MG63 (cell line): ENCODE data around the gene PNPLA1. TPM values are rescaled to one million over a fixed set of nuclear protein-coding genes. Genes with fewer than 3 reads are reported as not detected.

Experiments
- DNase-seq: peaks from one replicate; pipeline ENCODE4 v3.0.0-alpha.2; 2020
- H3K27me3 ChIP-seq: fragments of 250-450 bp; sonication (Bioruptor Pico); 2 replicates; pipeline ENCODE4 v1.5.1; 2020; ENCODE audit warnings: mild to moderate bottlenecking, moderate library complexity
- H3K36me3 ChIP-seq: fragments of 250-450 bp; sonication (Bioruptor Pico); 2 replicates; pipeline ENCODE4 v1.5.1; 2020; ENCODE audit warnings: mild to moderate bottlenecking, moderate library complexity
- H3K4me3 ChIP-seq: fragments of 250-450 bp; sonication (Bioruptor Pico); 2 replicates; pipeline ENCODE4 v1.5.1; 2020; ENCODE audit warnings: mild to moderate bottlenecking, moderate library complexity
- H3K9me3 ChIP-seq: fragments of 250-450 bp; sonication (Bioruptor Pico); 2 replicates; pipeline ENCODE4 v1.5.1; 2020; ENCODE audit warnings: mild to moderate bottlenecking, moderate library complexity
- total RNA-seq: library from RNA; depleted of rRNA; stranded (reverse); fragments of >200 nt; shearing (Covaris generic); gene quantifications from 2 replicates; pipeline ENCODE4 v1.2.3, GENCODE V29; 2014; ENCODE audit warnings: low replicate concordance

The PNPLA1 gene
- total RNA-seq, 1 experiment from 2014 or later = not detected

DNA sequence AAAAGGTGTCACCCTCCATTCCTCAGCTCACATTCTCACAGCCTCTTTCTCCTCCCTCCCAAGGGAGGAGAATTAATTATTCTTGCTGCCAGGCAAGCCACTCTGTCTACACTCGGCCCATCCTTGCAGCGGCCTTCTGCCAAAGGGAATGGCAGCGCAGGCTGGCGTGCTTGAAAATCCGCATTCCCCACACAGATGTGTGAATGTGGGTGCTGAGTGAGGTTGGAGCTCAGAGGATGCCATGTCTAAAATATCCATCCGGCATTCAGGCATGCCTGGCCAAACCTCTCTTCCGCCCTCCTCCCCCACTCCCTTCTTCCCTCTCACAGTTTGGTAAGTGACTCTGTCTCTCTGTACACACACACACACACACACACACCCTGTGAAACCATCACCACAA is 27.7 kb downstream of the PNPLA1 start:
- Histone ChIP-seq H3K36me3 (no peaks in the 10 kb centered on the region), H3K9me3 (no peaks in the 10 kb centered on the region), H3K4me3 (no peak overlapping the region), H3K27me3 (no peaks in the 10 kb centered on the region)
- DNase-seq = no peak

- no peaks in the 10 kb centered on the region for H3K27me3 ChIP-seq
- no peak overlapping the region for H3K4me3 ChIP-seq
- no peak for DNase-seq
- H3K36me3 ChIP-seq = no peaks in the 10 kb centered on the region
- H3K9me3 ChIP-seq = no peaks in the 10 kb centered on the region
Measured at GRCh38 chr6:36298027-36298426, 28.2 kb downstream of the PNPLA1 start.

DNA sequence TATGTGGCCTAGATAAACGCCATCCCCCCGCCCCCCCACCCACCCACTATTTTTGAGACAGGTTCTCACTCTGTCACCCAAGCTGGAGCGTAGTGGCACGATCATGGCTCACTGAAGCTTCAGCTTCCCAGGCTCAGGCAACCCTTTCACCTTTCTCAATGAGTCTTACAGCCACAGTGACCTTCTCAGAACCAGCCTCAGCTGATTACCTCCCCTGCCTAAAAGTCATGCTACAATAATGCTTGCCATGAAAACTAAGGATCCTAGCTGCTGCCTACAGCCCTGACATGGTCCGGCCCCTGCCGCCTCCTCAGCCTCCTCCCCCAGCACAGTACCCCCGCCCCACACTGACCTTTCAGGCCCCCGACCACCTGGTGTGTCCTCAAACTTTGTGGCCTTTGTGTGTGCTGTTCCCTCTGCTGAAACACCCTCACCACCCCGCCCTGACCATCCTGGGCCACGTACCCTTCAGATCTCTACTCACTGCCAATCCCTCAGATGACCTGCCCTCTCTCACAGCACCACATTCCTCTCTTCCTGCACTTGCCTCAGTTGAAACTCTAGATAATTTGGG is 31.3 kb downstream of the PNPLA1 start:
- Histone ChIP-seq H3K4me3 (no peak overlapping the region), H3K27me3 (no peaks in the 10 kb centered on the region), H3K36me3 (no peaks in the 10 kb centered on the region), H3K9me3 (no peaks in the 10 kb centered on the region)
- no peak for DNase-seq

DNA sequence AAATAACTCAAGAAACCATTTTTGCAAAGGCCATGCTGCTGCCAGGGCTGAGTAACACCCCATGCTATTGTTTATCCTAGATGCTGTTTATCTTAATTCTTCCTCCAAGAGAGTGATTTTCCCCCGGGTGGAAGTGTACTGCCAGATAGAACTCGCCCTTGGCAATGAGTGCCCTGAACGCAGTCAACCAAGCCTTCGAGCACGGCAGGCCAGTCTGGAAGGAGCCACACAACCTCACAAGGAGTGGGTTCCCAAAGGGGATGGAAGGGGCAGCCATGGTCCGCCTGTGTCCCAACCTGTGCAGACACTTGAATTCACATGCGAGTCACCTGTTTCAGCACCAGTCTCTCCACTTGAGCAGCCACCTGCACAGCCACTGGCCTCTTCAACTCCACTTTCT is 31.9 kb downstream of the PNPLA1 start:
- Histone ChIP-seq H3K4me3 (no peak overlapping the region), H3K36me3 (no peaks in the 10 kb centered on the region), H3K9me3 (no peaks in the 10 kb centered on the region), H3K27me3 (no peaks in the 10 kb centered on the region)
- DNase-seq = peak; percentile 22

DNA sequence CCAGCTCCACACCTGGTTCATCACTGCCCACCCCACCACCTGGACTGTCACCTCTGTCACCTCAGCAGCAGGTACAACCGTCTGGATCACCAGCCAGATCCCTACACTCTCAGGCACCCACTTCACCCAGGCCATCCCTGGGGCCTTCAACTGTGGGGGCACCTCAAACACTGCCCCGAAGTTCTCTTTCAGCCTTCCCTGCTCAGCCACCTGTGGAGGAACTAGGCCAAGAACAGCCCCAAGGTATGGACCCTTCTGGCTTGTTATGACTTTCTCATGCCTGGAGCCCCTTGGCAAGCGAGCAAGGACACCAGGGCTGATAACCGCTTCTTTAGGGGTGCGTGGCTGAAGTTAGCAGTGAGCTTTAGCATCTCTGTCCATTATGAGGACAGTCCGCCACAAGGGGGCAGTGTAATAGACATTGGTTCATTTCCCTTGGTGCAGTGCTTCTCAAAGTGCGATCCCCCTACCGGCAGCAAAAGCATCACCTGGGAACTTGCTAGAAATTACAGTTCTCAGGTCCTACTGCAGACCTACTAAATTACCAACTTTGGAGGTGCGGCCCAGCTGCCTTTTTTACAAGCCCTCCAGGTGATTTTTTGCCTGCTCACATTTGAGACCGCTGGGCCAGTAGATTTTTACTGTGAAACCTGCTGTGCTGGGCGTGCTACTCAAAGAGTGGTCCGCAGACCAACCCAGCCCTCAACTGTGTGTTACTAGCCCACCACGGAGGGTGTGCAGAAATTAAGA is 32.5 kb downstream of the PNPLA1 start:
- peak; percentile 73 for DNase-seq
- no peaks in the 10 kb centered on the region for H3K9me3 ChIP-seq
- no peak overlapping the region for H3K4me3 ChIP-seq
- no peaks in the 10 kb centered on the region for H3K27me3 ChIP-seq
- H3K36me3 ChIP-seq = no peaks in the 10 kb centered on the region

- Histone ChIP-seq H3K9me3 (no peaks in the 10 kb centered on the region), H3K27me3 (no peaks in the 10 kb centered on the region), H3K4me3 (no peak overlapping the region), H3K36me3 (no peaks in the 10 kb centered on the region)
- no peak for DNase-seq
Measured at GRCh38 chr6:36305885-36306284, 36.0 kb downstream of the PNPLA1 start.

- Histone ChIP-seq H3K36me3 (no peaks in the 10 kb centered on the region), H3K4me3 (no peak overlapping the region), H3K9me3 (no peaks in the 10 kb centered on the region), H3K27me3 (no peaks in the 10 kb centered on the region)
- no peak for DNase-seq
Measured at GRCh38 chr6:36306375-36306774, 36.5 kb downstream of the PNPLA1 start.

DNA sequence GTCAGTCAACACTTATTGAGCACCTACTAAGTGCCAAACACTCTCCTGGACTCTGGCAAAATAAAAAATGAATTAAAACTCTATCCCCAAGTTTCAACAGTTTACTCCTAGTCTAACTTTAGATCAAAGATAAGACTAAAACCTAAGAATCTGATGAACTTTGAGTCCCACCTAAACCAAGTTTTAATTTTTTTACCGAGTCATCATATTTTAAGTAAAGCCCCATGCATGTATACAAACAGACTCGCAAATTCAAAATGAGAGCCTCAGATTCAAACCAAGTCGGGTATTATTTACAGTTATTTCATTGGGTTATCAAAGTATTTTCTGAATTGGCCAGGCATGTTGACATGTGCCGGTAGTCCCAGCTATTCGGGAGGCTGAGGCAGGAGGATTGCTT is 38.7 kb downstream of the PNPLA1 start:
- H3K36me3 ChIP-seq = no peaks in the 10 kb centered on the region
- no peak overlapping the region for H3K4me3 ChIP-seq
- no peaks in the 10 kb centered on the region for H3K9me3 ChIP-seq
- no peaks in the 10 kb centered on the region for H3K27me3 ChIP-seq
- no peak for DNase-seq

GRCh38 chr6:36309203-36309602 is 39.3 kb downstream of the PNPLA1 start:
- DNase-seq = no peak
- H3K36me3 ChIP-seq = no peaks in the 10 kb centered on the region
- H3K27me3 ChIP-seq = no peaks in the 10 kb centered on the region
- no peak overlapping the region for H3K4me3 ChIP-seq
- H3K9me3 ChIP-seq = no peaks in the 10 kb centered on the region

GRCh38 chr6:36309900-36310299 is 40.0 kb downstream of the PNPLA1 start:
- Histone ChIP-seq H3K36me3 (no peaks in the 10 kb centered on the region), H3K9me3 (no peaks in the 10 kb centered on the region), H3K27me3 (no peaks in the 10 kb centered on the region), H3K4me3 (no peak overlapping the region)
- no peak for DNase-seq

- no peak for DNase-seq
- H3K27me3 ChIP-seq = no peaks in the 10 kb centered on the region
- H3K36me3 ChIP-seq = no peaks in the 10 kb centered on the region
Measured at GRCh38 chr6:36312854-36313648, 43.2 kb downstream of the PNPLA1 start.

GRCh38 chr6:36313649-36313936 is 43.7 kb downstream of the PNPLA1 start:
- H3K4me3 ChIP-seq = no peak overlapping the region
- H3K36me3 ChIP-seq = no peaks in the 10 kb centered on the region
- DNase-seq = no peak
- no peaks in the 10 kb centered on the region for H3K27me3 ChIP-seq
- H3K9me3 ChIP-seq = no peaks in the 10 kb centered on the region

More at GRCh38 chr6:36312854-36313648, 43.2 kb downstream of the PNPLA1 start:
- H3K4me3 ChIP-seq = no peak overlapping the region
- no peaks in the 10 kb centered on the region for H3K9me3 ChIP-seq

DNA sequence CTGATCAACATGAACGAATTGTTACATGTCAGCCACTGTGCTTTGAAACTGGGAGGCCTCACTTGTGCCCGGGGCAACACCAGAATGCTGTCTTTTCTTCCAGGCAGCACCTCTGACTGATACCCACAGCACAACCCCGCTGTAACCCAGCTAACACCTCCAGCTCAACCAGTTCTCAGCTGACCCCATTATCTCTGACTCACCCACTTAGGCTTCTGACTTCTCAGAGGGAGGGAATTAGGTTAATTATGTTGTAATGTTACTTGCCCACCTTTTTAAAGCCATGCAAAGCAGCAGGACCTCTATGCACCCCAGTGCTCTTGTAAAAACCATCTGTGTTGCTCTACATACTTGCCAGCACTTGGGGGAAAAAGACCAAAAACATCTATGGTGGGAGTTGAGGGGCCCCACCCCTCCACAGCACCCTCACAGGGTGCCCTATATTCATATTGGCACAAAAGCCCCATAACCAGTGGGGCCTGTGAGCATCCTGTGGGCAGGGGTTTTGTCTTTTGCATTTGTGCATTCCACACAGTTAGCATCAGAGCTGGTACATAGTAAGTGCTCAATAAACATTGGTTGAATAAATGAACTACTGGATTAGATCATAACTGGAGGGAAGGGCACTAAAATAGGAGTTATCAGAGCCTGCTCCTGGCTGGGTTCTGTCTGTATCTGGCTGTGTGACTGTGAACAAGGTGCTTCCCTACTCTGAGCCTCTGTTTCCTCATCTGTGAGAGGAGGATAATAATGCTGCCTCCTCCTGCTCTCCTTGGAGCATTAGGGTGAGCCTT is 44.6 kb downstream of the PNPLA1 start:
- Histone ChIP-seq H3K4me3 (no peak overlapping the region), H3K9me3 (no peaks in the 10 kb centered on the region), H3K27me3 (no peaks in the 10 kb centered on the region), H3K36me3 (no peaks in the 10 kb centered on the region)
- no peak for DNase-seq

DNA sequence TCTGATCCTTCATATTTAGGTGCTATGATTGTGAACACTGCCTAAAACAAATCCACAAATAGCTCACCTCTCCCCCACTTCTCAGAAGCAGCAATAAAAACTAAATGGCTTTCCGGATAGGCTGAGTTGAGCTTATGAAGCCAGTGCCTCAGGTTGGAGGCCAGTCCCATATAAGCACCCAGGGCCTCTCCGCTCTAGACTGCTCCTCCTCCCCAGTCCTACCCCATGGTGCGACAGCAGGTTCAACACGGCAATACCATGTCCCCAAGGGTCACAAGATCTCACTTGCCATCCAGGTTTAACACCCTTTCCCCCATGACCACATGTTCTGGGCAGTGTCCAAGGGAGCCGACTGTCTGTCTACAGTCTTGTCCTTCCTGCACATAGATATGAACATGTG is 46.1 kb downstream of the PNPLA1 start:
- Histone ChIP-seq H3K4me3 (no peak overlapping the region), H3K27me3 (no peaks in the 10 kb centered on the region), H3K9me3 (no peaks in the 10 kb centered on the region), H3K36me3 (no peaks in the 10 kb centered on the region)
- DNase-seq = no peak

- Histone ChIP-seq H3K27me3 (no peaks in the 10 kb centered on the region), H3K9me3 (no peaks in the 10 kb centered on the region), H3K36me3 (no peaks in the 10 kb centered on the region), H3K4me3 (no peak overlapping the region)
- no peak for DNase-seq
Measured at GRCh38 chr6:36317623-36318022, 47.8 kb downstream of the PNPLA1 start.

DNA sequence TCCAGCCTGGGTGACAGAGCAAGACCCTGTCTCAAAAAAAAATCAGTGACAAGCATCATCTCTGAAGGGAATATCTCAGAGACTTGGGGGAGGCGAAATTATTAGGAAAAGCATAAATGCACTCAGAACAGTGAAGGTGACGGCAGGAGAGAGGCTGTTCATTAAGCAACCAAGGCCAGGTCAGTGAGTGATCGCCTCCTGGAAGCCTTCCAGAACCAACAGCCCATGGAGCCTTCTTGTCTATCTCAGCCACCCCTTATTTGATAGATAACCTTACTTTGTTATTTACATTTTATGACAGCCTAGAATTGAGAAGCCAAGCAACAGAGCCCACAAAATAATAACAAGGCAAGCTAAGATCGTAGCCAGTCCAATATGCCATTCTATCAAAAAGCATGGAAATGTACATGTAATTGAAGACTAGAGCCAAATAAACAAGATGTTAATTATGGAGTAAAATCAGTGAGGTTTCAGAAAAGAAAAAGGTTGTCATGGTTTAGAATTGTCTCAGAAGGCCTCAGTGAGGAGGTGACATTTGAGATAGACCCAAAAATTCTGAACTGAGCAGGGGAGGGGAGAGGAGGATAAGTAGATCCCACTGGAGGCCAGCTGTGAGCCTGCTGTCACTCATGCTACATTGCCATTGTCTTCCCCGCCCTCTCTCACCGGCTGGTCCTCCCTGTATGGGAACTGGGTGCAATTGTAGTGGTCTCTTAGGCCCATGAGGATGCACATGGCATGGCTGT is 49.0 kb downstream of the PNPLA1 start:
- no peaks in the 10 kb centered on the region for H3K27me3 ChIP-seq
- no peak for DNase-seq
- H3K36me3 ChIP-seq = no peaks in the 10 kb centered on the region
- H3K4me3 ChIP-seq = no peak overlapping the region
- no peaks in the 10 kb centered on the region for H3K9me3 ChIP-seq

DNA sequence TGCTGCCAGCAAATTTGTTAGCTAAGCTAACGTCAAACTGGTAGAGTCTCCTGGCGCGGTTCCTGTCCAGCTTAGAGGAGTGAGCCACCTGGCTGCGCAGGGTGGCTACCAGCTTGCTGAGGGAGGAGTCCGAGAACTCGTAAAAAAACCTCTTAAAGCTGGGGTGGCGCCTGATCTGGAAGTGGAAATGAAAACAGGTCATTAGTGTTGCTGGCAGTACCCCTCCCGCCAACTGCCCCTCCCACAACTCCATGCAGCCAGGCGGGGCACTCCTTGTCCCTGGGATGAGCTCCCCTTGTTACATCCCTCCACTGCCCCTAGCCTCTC is 49.5 kb downstream of the PNPLA1 start:
- no peak for DNase-seq
- Histone ChIP-seq H3K4me3 (no peak overlapping the region), H3K27me3 (no peaks in the 10 kb centered on the region), H3K9me3 (no peaks in the 10 kb centered on the region), H3K36me3 (no peaks in the 10 kb centered on the region)
